Measurements from ENCODE around the gene NTM.
"Not testable (repeated sequence)": the region's sequence is repeated elsewhere in the genome, so short reads cannot be mapped to it uniquely, and the experiment has no call there.

NTM gene

DNA sequence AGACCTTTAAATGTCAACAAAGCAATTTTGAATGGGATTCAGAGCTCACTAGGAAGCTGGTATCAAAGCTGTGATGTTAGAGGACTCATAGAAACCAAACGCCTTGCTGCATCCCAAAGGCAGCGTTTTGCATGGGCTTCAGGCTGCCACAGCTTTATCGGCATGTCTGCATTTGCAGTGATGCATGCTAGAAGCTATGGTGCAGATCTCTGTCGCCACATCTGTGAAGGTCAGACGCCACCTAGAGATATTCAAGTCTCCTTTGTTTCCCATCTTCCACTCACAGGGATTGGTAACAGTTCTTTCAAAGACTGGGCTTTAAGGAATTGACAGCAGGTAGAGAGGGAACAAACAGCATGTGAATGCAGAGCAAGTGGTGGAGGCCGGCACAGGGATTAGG is 47.8 kb downstream of the NTM start:
- in situ Hi-C loops (cut with MboI; ENCODE audit: low sequenced_read_pairs): no loop called here

GRCh38 chr11:131421066-131421855 is 50.8 kb downstream of the NTM start:
- in situ Hi-C loops (cut with MboI; ENCODE audit: low sequenced_read_pairs): no loop called here

DNA sequence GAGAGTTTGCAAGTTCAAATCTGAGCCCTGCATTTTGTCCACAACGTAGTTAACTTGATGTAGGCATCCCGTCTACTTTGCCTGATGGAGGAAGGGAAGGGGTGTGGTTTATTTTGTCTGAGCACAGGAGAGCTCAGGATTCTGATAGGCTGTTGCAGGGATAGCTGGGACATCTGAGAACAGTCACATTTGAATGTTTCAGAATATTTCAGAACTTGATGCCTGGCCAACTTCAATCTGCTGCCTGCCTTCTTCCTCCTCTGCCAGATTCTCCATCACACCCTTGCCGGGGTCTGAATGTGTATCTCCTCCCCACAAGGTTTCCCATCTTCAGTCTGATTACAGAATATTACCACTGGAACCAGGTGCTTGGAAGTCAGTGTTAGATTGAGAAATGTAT is 51.6 kb downstream of the NTM start:
- in situ Hi-C loops (cut with MboI; ENCODE audit: low sequenced_read_pairs): no loop called here

GRCh38 chr11:131422496-131422895 is 52.1 kb downstream of the NTM start:
- in situ Hi-C loops (cut with MboI; ENCODE audit: low sequenced_read_pairs): no loop called here

GRCh38 chr11:131423688-131424087 is 53.3 kb downstream of the NTM start:
- in situ Hi-C loops (cut with MboI; ENCODE audit: low sequenced_read_pairs): no loop called here

DNA sequence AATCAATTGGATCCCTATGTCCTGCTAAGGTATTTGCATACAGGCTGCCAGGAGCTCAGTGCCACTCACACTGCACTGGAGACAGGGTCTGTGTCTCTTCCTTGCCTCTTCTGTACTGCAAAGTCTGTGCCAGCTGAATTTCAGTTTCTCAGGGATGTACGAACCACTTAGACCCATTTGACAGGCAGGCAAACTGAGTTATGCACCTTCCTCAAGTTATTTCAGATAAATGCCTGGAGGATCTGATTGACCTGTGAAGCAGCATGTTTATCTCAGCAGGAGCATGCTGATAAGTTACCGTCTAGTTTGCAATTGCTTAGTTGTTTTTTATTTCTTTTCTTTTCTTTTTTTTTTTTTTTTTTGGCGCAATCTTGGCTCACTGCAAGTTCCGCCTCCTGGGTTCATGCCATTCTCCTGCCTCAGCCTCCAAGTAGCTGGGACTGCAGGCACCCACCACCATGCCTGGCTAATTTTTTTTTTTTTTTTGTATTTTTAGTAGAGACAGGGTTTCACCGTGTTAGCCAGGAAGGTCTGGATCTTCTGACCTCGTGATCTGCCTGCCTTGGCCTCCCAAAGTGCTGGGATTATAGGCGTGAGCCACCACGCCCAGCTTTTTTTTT is 54.0 kb downstream of the NTM start:
- in situ Hi-C loops (cut with MboI; ENCODE audit: low sequenced_read_pairs): not testable (repeated sequence)

DNA sequence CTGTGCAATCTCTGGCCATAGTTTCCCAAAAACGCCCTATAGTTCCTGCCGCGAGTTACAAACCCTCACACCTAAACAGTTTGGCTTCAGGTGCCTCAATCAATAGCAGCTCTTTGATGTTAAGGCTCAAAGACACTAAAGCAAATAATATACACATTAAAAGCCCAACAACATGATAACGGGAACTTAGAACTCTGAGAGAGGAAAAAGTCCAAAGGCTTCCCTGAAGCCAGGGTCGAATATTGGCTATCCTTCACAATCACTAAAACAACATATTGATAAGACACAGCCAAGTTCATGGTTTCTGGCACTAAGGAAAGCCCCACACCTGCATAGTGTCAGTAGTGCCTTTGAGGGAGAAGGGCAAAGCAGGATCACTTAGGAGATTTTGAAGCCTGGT is 54.9 kb downstream of the NTM start:
- in situ Hi-C loops (cut with MboI; ENCODE audit: low sequenced_read_pairs): no loop called here

DNA sequence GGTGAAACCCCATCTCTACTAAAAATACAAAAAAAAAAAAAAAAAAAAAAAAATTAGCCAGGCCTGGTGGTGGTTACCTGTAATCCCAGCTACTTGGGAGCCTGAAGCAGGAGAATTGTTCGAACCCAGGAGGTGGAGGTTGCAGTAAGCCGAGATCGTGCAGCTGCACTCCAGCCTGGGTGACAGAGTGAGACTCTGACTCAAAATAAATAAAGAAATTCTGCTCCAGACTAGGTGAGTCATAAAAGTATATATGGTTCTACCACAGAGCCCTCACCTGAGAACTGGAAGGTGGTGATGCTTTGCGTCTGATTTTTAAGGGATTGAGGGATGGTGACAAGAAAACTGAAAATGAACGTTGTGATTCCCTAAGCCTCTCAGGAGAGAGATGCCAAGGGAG is 58.4 kb downstream of the NTM start:
- in situ Hi-C loops (cut with MboI; ENCODE audit: low sequenced_read_pairs): no loop called here

- in situ Hi-C loops (cut with MboI; ENCODE audit: low sequenced_read_pairs): no loop called here
These were observed 60.2 kb downstream of the NTM start for GRCh38 chr11:131430473-131431208.

DNA sequence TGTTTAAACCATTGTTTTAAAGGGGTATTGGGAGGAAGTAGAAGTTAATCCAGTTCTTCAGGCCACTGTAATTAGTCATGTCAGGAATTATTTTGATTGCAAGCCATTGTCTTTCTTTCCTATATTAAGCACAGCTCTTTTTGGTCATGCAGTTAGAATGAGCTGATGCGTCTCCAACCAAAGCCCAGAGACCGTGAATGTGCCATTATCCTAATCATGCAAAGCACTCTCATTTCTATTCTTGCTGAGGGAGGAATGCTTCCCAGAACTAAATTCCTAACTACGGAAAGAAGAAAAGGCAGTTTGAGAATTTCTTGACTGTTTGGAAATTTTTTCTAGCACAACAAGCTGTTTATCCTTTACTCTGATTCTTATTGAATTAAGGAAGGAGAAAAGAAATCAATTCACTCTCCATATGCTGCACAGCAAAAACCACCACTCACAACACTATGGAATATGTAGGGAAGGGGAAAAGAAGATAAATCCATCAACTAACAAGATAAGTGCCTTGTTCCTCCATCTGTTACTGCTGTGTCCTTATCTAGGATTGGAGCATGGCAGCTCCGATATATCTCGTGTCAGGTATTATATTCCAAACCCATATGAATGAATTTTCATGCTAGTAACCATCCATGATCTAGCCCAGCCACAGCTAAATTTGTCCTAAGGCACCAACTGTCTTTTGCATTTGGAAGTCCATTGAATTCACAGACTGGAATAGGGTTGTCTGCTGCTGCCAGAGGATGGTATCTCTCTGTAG is 70.8 kb downstream of the NTM start:
- in situ Hi-C loops (cut with MboI; ENCODE audit: low sequenced_read_pairs): no loop called here

GRCh38 chr11:131446590-131447275 is 76.3 kb downstream of the NTM start:
- in situ Hi-C loops (cut with MboI; ENCODE audit: low sequenced_read_pairs): no loop called here

DNA sequence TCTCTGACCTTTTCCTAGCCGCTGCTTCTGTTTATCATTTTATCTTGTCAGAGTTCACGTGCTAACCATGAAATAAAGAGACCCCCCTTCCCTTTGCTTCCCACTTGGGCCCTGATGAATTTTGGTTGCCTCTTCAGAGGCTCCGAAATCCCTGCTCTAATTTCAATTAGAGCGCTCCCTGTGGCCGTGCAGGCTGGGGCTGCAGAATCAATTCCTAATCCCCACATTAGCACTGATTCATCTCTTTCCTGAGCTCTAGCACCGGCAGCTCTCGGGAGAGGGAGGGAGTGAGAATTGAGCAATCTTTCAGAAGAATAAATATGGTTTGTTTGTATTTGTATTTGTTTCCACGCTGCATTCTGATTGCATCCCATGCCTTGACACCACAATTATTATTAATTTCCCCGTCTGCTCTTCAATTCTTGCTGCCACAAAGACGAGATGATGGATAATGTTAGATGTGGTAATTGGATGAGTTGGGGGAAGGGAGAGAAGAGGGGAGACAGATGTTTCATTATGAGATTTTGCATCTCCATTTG is 76.9 kb downstream of the NTM start:
- in situ Hi-C loops (cut with MboI; ENCODE audit: low sequenced_read_pairs): no loop called here

- in situ Hi-C loops (cut with MboI; ENCODE audit: low sequenced_read_pairs): no loop called here
These were observed 77.5 kb downstream of the NTM start for GRCh38 chr11:131447898-131448297.

DNA sequence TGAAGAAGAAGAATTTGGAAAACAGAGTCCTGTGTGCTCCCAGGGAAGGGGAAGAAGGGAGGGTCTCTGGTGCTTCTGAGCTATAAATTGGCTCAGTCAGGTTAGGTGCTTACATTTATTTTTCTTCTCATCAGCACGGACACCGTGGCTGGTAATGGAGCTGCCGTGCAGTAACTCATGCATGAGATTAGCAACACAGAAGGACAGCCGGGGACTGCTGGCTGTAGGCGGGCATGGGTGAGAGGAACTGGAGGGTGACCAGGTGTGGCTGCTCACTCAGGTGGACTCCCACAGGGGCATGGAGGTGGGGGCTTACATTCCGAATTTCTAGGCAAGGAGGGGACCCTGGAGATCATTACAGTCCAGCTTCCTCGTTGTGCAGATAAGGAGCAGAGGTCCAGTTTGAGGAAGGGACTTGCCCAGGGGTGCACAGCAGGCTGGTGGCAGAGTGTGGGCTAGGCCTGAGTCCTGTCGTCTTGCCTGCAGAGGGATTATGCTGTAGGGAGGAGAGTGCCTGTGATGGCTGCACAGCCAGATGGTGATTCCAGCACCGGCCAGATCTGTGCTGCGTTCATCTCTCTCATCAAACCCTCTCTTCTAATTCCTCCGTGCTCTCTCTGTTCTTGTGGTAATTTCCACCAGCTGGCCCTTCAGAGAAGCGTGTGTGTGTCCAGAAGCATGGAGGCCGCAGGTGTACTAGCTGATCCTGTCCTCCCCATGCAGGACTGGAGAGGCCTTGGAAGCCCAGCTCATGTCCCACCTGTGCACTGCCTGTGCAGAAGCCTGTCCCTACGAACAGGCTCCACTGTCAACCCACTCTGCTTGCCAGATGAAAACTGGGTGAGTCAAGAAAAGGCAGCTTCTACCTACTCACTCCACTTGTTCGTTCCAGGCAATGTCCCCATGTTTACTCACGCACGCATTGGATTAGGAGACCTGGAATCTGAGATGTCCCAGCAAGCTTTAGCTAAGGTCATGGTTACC is 78.9 kb downstream of the NTM start:
- in situ Hi-C loops (cut with MboI; ENCODE audit: low sequenced_read_pairs): no loop called here

GRCh38 chr11:131454490-131454889 is 84.1 kb downstream of the NTM start:
- in situ Hi-C loops (cut with MboI; ENCODE audit: low sequenced_read_pairs): no loop called here

DNA sequence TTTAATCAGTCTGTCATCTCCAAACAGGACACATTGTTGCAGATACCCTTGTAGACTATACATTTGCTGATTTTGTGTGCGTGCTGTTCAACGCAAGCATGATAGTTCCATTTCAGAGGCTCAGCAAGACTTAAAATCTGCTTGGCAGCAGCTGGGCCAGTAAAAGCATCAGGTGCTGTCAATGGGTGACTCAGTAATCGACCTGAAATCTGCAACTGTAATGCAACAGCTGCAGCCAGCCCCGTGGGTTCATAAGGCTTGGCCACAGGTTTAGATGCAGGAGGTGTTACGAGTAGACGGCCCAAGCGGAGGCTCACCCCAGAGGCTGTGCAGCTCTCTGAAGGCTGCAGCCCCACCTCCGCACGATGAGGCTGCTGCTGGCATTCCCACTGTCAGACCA is 84.6 kb downstream of the NTM start:
- in situ Hi-C loops (cut with MboI; ENCODE audit: low sequenced_read_pairs): no loop called here

DNA sequence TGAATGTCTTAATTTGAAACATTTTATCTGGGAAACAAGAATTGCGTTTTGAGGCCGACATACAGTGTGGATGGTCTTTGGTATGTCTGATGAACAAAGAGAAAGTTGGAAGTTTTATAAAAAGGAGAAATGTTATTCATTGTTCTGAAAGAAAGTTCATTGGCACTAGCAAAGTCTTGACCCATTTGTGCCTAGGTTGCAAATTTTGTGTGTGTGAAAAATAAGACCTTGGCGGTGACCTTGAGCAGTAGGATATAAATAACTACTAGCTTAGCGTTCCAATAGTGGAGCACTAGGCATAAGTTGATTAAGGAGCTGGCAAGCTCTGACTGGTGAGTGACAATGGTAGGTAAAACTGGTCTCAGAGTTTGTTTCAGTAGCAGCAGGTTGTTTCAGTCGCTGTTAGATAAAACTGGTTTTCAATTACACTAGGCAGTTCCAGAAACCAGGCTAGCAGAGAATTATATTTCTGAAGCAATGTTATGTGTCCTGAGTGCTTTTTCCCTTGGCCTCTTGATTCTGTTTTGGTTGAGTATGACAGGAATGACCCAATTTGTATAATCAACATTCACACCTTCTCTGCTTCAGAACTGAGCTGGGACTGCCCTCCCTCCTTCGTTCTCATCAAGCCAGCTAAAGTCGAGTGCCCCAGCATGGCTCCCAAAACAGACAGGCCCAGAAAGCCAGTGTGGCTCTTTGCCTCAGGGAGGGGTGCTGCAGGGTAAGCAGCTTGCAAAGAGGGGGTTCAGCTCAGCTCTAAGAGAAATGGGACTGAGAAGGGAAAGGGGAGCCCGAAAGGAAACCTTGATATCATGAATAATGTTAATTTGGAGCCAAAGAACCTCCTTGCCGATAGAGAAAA is 85.7 kb downstream of the NTM start:
- in situ Hi-C loops (cut with MboI; ENCODE audit: low sequenced_read_pairs): no loop called here

- in situ Hi-C loops (cut with MboI; ENCODE audit: low sequenced_read_pairs): no loop called here
These were observed 86.7 kb downstream of the NTM start for GRCh38 chr11:131457163-131457562.
